ENCODE results near the gene DBNDD2.

DBNDD2 gene

DNA sequence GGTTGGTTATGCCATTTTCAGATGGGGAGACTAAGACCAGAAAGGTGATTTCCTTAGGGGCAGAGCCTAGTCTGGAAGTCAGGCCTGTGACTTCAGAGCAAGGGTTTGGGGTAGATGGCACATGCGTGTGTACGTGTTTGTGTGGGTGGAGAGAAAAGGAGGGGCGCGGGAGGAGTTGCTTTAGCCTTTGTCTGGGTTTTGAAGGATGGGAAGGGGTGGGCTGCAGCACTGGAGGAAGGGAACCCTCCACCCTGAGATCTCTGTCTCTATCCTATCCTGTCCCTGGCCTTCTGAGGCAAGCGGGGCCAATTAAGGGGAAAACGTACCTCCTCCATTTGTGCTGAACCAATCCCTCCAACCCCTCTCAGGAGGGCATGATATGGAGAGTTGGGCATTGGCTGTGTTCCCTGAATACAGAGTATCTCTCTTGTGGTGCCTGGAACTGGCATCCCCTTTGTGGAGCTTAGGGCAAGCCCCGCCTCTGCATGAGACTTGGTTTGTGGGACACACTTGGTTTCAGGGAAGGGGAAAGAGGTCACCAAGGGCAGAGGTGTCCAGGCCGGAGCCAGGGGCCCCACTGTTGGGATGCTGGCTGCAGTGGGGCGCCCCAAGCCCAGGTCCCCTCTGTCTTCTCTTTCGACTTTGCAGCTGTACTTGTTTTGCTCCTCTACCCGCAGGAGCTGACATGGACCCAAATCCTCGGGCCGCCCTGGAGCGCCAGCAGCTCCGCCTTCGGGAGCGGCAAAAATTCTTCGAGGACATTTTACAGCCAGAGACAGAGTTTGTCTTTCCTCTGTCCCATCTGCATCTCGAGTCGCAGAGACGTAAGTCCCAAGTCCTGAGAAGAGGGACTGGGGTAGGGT is at the start of gene DBNDD2:
DBNDD2 (plus strand) TSS at position 507 of the 863 bp plus-strand sequence; CDS start at position 686, 179 bp downstream.
- DNase-seq (ENCODE audit: low read depth in 2 of 2), result no peak

- DNase-seq (ENCODE audit: low read depth in 2 of 2), result no peak
Observed at GRCh38 chr20:45359069-45359405, 49.1 kb upstream of the DBNDD2 start.

DNA sequence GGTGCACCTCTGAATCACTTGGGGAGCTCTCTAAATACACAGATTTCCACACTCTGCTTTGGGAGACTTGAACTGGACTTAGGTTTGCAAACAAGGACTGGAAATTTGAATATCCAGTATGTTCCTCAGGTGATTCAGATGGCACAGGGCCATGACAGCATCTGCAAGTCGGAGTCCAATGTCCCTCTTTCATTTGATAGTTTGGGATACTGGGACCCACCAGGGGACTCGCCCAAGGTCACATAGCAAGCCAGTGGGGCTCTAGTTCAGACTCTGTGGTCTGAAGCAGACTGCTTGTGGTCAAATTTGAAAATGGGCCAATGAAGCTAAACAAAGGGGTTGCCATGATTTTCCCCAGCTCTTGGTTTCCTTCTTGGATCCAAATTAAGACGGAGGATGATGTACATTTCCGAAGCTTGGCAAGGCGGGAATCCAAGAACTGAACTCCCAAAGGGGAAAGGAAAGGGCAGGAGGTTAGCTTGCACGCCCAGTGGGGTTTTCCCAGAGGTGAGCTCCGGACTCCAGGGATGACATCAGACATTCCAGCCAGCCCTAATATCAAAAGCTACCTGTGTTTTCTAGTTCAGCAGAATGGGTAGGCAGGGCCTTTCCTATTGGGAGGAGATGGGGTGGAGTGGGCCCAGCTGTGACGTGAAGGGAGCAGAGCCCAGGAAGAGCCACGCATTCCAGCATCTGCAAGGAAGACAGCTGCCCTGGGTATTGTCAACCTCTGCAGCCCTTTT is 48.5 kb upstream of the DBNDD2 start:
- no peak for DNase-seq (ENCODE audit: low read depth in 2 of 2)

DNA sequence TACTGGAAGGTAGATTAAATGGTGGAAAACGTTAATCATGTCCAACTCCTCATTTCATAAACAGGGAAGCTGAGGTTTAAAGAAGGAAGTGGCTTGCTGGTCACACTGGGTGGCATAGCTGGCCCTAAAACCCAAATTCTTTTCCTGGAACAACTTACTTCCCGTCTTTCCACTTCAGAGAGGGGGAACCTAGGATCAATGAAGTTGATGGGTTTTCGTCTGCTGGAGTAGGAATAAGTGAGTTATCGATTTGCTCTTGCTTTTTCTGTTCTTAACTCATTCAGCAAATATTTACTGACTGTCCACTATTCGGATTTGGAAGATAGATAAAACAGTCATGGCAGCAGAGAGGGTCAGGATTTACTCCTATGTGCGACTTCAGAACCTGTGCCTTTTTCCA is 46.3 kb upstream of the DBNDD2 start:
- DNase-seq (ENCODE audit: low read depth in 2 of 2), result no peak

- peak; percentile 97 to 98 for DNase-seq (ENCODE audit: low read depth in 2 of 2)
Observed at GRCh38 chr20:45362804-45363610, 45.1 kb upstream of the DBNDD2 start, which contains the start of gene SYS1. Gene SYS1, plus strand, starts transcription at chr20:45363156. Its CDS starts 376 bp downstream, at chr20:45363532.

GRCh38 chr20:45363611-45364492 is 44.2 kb upstream of the DBNDD2 start:
- DNase-seq (ENCODE audit: low read depth in 2 of 2), result no peak

GRCh38 chr20:45365444-45365970 is 42.6 kb upstream of the DBNDD2 start:
- no peak for DNase-seq (ENCODE audit: low read depth in 2 of 2)

DNA sequence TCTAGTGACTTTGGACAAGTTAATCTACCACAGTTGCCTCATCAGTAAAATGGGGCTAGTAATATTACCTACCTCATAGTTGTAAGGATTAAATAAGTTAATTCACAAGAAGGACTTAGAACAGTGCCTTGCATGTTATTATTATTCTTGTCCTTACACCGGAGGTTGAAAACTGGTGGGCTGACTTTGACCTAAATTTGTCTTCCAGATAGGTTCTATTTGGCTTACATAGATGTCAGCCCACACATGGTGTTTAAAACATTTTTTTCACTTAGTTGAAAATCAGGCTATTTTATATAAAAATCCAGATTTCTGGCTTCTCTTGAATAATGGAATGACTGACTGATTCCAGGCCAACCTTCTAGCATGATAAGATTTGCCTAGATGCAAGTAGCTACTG is 41.9 kb upstream of the DBNDD2 start:
- DNase-seq (ENCODE audit: low read depth in 2 of 2), result no peak

DNA sequence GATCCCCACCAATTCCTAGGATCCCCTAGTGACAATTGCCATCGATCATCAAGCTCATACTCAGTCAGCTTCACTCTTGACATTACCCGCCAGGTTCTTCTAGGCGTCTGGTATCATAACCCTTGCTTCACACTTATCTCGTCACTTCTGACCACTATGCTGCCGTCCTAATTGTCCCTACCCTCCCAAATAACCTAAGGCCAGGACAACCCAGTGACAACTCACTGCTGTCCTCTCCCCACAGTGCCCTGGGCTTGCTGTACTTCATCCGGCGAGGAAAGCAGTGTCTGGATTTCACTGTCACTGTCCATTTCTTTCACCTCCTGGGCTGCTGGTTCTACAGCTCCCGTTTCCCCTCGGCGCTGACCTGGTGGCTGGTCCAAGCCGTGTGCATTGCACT is 41.5 kb upstream of the DBNDD2 start:
- no peak for DNase-seq (ENCODE audit: low read depth in 2 of 2)

DNA sequence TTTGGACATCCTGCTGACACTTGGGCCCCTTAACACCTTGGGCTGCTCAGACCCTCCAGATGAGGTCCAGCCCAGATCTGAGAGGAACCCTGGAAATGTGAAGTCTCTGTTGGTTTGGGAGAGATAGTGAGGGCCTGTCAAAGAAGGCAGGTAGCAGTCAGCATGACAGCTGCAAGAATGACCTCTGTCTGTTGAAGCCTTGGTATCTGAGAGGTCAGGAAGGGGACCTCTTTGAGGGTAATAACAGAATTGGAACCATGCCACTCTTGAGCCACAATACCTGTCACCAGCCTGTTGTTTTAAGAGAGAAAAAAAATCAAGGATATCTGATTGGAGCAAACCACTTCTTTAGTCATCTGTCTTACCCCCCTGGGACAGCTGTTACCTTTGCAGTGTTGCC is 41.0 kb upstream of the DBNDD2 start:
- DNase-seq (ENCODE audit: low read depth in 2 of 2), result no peak

GRCh38 chr20:45368221-45368980 is 39.7 kb upstream of the DBNDD2 start:
- no peak for DNase-seq (ENCODE audit: low read depth in 2 of 2)

DNA sequence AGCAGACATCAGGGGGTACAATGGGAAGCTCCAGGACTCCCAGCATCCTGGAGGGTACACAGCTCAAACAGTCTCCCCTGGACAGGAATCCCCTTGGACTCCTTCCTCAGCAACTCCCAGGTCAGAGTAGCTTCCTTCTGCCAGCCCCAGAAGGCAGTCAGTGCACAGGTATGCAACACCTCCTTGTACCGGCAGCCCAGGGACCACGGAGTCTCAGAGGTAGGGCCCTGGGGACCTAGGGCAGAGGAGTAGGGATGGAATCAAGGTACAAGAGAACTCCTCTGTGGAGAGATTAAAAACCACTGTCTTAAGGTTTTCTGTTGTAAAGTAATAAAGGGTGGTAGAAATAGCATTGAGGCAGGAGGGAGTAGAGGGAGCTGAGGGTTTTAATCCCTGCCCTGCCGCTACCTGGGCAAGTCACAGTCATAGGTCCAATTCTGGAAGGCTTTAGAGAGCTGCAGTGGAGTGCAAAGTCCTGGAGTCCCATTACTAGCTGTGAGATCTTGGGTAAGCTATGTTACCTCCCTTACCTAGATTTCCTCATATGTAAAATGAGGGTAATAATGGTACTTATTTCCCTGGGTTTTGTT is 37.4 kb upstream of the DBNDD2 start:
- no peak for DNase-seq (ENCODE audit: low read depth in 2 of 2)

GRCh38 chr20:45372241-45372640 is 35.8 kb upstream of the DBNDD2 start:
- DNase-seq (ENCODE audit: low read depth in 2 of 2), result no peak

- DNase-seq (ENCODE audit: low read depth in 2 of 2), result no peak
Observed at GRCh38 chr20:45372646-45373352, 35.3 kb upstream of the DBNDD2 start.

DNA sequence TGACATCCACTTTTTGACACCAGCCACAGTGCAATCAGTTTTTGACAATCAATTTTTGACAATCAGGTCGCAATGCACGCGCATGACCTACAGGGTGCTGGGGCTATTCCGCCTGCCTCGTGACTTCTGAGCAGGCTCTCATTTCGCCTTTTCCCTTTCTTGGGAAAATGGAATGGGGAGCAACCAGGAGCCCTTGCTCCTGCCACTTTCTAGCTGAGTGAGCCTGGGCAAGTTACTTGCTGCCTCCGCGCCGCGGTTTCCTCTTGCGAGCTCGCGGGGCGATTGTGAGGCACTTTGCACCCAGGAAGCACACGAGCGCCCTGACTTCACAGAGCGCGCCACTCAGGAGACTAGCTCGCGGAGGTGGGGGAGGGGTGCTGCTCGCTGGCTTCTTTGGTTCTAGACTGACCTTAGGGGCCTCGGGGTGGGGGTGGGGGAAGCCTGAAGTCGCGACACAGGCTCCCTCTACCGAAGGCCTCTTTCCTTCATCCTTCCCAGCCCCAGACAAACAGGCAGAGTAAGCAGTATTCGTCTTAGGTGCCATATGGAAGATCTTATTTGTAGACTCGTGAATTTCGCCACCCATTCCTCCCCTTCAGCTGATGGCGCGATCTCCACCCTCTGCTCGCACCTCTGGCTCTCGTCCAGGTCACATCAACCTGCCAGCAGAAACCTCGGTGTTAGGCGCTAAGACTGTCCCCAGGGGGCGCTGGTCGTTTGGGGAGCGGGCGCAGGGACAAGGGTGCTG is 34.6 kb upstream of the DBNDD2 start:
- peak; percentile 80 to 82 for DNase-seq (ENCODE audit: low read depth in 2 of 2)

DNA sequence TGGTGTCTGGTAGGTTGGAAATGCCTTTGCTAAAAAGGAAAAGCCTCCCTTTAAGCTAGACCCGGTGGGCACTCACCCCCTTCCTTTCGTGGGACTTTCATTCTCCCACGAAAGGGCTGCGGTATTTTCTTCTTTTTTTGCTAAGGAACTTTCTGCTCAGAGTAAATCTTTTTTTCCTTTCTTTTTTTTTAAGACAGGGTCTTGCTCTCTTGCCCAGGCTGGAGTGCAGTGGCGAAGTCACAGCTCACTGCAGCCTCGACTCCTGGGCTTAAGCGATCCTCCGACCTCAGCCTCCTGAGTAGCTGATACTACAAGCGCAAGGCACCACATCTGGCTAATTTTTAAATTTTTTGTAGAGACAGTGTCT is 34.0 kb upstream of the DBNDD2 start:
- no peak for DNase-seq (ENCODE audit: low read depth in 2 of 2)

DNA sequence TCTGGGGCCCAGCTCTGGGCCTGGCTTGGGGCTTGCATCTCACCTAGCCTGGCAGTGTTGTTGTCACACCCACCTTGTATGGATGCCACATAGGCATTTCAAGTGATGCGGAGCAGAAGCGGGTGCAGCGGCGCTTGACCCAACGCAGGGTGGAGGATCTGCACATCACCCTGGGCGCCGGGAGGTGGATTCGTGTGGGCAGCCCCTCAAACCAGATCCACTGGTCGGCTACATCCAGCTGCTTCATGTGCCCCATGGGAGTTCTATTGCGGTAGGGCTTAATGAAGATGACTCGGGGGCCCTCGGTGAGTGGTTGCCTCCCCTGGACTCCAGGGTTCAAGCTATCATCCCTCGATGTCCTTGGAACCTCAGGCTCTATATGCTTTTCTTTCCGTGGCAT is 33.1 kb upstream of the DBNDD2 start:
- DNase-seq (ENCODE audit: low read depth in 2 of 2), result no peak

GRCh38 chr20:45377269-45377668 is 30.8 kb upstream of the DBNDD2 start:
- no peak for DNase-seq (ENCODE audit: low read depth in 2 of 2)

Measured in stimulated activated CD8-positive, alpha-beta memory T cell treated with anti-CD3 and anti-CD28 coated beads, Interleukin-15, amount 100 ng/mL, for 48 hours (primary cell).